ENCODE results near the gene LCN10.

GRCh38 chr9:136773386-136774044 lies 30.8 kb upstream of the LCN10 start:
- TF ChIP-seq SUZ12 (IDR thresholded peaks at IDR 0.05) (no peak), SP1 (IDR thresholded peaks at IDR 0.05) (no peak), L3MBTL2 (conservative IDR thresholded peaks at IDR 0.05) (peak; percentile 69), FOXA1 (IDR thresholded peaks at IDR 0.05) (no peak), CTBP1 (IDR thresholded peaks at IDR 0.05; ENCODE audit: borderline replicate concordance) (no peak), ZNF384 (IDR thresholded peaks at IDR 0.05) (no peak)

Measured in HEK293T (cell line).